ENCODE data around the gene ALKBH2.

Gene ALKBH2
- total RNA-seq: 8.5 to 14.8 reads per million in 2 donors

DNA sequence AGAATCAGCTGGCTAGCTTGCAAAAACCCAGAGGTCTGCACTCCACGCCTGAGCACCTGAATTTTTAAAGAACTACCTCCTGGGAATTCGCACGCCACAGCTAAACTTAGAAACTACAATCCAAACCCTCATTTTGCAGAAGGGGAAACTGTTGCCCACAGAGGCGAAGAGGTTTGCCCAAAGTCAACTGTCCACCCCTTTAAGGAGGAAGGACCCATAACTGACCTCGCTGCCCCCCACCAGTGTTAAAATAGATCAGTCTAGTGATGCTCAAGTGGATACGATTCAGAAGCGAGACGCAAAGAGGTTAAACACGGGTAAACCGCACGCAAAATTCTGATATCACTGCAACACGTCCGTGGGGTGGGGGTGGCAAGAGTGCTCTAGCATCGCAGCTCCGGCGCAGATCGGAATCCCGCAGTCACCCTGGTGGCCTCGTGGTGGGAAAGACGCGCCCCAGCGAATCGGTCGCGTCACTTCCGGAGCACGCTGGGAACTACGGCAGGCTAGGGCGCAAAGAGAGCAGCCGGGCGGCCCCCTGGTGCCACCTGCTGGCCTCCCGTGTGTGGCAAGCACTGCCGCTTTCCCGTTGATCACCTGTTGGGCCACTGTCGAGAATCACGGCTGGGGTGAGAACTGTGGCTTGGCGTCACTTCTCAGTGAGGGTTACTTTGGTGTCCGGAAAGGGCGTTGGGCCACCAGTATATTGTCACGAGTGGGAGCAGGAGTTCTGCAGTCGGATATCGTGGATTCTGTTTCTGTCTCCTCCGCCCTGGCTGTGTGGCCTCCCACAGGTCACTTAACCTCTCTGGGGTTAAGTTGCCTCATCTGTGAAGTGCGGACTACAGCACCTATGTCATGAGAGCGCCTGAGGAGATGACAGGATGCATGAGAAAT is at the start of gene ALKBH2:
Gene ALKBH2, minus strand, starts transcription at position 451 of the 897 bp plus-strand sequence. CDS start 686 bp downstream, outside the sequence.
- peak; percentile 93 for DNase-seq

DNA sequence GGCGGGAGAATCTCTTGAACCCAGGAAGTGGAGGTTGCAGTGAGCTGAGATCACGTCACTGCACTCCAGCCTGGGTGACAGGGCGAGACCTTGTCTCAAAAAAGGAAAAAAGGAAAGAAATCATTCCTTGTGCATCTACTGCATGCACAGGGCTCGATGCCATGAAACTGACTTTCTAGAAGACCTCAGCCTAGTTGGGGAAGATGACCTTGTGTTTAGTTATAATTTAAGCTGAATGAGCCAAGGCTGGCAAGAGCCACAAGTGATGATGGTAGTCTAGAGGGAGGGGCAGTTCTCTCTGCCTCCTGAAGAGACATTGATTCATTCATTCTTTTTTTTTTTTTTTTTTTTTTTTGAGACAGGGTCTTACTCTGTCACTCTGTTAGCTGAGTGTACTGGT is 47.3 kb upstream of the ALKBH2 start:
- no peak for DNase-seq

DNA sequence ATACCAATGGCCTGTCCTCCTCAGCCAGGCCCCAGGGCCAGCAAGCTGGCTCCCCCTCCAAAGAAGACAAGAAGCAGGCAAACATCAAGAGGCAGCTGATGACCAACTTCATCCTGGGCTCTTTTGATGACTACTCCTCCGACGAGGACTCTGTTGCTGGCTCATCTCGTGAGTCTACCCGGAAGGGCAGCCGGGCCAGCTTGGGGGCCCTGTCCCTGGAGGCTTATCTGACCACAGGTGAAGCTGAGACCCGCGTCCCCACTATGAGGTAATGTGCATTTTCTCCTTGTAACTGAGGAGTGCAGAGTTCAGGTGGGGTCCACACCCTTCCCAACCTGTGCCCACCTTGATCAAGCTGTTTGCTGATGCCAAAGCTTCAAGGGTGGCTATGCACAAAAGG is 46.5 kb upstream of the ALKBH2 start:
- DNase-seq: no peak

DNA sequence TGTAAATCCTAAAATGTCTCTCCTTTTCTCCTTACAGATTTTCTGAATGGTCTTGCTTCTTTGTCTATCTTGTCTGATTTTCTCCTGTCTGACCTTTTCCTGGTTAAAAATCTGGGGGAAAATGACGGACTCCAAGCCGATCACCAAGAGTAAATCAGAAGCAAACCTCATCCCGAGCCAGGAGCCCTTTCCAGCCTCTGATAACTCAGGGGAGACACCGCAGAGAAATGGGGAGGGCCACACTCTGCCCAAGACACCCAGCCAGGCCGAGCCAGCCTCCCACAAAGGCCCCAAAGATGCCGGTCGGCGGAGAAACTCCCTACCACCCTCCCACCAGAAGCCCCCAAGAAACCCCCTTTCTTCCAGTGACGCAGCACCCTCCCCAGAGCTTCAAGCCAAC is 46.1 kb upstream of the ALKBH2 start:
- no peak for DNase-seq

DNA sequence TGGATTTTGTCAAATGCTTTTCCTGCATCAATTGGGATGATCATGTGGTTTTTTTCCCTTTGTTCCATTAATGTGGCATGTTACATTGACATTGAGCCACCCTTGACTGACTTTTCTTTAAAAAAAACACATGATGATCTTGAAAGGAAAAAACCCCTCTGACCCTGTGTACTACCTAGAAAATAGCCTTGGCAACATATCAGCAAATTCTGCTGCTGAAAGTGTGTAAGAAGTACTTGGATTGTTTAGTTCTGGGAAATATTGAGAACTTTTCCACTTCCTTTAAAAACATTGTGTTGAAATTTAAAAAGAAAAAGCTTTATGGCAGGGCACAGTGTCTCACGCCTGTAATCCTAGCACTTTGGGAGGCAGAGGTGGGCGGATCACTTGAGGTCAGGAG is 43.8 kb upstream of the ALKBH2 start:
- no peak for DNase-seq

DNA sequence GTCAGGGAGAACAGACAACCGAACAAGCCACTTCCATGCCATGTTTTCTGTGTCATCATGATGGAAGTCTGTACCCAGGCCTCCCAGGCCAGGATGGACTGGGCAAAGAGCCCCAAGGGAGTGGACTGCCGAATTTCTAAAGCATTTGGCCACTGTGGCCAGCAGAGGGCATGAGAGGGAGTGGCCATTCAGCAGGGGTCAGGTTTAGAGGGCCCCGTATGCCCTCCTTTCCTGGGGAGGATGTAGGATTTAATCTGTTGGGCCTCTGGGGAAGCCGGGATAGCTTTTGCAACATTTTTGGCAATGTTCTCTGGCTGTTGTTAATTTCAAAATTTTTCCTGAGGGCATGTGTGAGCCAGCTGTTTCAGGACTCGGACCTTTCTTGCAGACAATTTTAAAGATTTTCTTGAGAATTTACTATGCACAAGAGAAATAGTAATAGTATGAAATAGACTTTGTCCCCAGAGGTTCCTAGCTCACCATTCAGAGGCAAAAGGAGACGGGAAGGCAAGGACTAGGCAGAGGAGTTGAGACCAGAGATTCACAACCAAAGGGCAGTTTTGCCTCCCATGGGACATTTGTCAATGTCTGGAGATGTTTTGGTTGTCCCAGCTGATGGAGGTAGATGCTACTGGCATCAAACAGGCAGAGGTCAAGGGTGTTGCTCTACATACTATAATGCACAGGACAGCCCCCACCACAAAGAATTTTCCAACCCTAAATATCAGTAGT is 41.1 kb upstream of the ALKBH2 start:
- no peak for DNase-seq

DNA sequence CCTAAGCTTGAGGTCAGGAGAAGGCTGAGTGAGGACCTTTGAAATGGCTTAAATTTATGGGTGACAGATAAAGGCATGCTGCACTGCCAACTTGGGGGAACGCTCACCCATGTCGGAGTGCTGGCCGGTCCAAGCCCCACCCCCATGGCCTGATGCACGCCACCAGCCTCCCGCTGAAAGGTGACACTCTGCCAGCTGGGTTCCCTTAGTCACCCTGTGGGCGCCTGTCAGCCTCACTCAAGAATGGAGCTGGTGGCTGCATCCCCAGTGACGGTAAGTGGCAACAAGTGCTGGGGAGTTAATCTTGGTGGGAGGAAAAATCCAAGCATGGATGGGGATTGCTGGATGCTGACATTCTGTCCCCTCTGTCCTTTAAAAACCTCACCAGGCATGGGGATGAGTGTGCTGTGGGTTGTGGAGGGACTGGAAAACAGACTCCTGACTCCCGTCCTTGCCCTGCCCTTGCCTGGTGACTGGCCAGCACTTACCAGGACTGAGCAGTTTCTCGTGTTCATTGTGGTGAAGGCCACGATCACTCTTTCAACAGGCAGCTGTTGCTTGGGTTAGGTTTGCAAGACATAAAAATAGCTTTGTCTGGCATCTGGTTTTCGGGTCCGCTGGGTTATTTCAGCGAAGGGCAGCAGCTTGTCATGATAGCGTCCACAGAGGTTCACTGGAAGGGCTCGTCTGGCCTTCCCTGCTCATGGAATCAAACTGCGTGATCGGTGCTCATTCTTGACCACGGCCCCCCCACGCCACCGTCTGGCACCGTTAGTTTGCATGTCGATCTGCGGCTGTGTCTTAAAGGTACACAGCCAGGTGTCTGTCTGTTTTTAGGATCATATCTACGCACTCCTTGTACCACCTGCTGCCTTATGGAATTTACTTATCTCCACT is 38.1 kb upstream of the ALKBH2 start:
- DNase-seq: no peak

DNA sequence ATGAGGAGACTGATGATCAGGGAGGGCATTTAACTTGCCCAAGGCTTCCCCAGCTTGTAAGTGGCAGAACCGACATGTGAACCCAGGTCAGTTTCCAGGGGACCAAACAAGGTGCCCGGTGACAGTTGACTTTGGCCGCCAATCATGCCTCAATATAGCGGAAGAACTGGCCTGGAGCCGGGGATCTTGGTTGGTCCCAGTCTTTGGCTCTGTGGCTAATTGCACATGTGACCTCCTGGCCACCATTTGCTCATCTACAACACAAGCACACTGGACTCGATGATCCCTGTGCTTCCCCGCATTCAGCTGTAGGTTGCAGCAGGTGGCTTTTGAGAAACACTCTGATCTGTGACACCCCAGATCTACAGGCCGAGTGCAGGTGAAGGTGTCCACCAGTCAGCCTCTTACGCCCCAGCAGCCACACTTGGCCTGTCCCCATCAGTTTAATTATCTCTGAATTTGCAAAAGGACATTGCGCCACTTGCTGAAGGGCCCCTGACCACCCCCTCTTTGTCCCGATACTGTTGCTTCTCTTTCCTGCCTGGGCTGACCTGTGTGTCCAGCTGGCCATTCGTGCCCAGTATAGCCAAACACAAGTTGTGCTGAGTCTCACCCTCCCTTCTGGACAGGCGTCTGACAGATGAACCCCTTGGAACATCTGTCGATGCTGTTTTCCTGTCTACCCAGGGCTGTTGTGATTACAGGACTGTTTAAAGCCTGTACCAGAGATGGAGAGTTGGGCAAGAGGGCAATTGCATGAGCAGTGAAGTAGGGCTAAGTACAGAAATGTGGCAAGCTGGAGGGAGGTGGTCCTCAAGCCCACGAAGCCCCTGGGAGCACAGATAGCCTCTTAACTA is 37.3 kb upstream of the ALKBH2 start:
- DNase-seq: no peak

DNA sequence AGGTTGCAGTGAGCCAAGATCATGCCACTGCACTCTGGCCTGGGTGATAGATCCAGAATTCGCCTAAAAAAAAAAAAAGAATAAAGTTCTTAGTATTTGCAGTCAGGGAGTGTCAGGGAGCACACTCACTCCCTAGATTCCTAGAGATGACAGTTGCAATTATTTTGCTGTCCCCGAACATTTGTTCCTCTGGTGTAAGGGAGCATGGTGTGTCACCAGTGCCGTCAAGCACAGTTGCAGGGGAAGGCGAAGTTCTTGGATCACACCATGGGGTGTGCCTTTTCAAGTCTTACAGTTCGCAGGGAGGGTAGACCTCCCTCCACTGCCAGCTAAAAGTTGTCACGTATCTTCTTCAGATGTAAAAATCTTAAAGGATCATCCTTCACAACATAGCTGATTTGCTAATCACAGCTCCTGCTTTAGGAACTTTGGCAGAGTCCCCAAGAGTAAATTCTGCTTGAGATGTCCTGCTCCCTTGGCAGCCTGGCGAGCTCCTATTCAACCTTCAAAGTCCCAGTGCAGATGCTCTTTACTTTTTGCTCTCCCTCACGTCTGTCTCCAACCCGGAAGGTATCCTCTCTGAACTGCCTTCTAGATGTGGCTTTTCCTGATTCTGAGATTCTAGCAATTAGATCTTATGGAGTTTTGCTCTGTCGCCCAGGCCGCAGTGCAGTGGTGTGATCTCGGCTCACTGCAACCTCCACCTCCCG is 34.4 kb upstream of the ALKBH2 start:
- no peak for DNase-seq

DNA sequence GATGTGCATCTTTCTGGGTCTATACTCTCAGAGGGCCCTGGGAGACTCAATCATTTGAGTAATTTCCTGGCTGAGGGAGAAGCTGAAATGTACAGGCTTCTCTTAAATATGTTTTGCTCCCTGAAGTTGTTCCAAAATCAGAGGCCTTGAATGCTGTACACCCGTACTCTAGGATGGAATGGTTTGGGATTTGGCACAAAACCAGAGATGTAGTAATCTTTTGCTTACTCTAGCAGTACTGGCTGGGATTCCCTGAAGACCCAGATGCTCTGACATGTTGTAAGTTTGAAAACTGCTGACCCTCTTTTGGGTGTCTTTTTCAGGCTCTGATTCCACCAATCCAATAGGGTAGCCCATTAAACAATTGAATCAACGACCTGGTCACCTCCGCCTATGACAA is 33.5 kb upstream of the ALKBH2 start:
- no peak for DNase-seq

DNA sequence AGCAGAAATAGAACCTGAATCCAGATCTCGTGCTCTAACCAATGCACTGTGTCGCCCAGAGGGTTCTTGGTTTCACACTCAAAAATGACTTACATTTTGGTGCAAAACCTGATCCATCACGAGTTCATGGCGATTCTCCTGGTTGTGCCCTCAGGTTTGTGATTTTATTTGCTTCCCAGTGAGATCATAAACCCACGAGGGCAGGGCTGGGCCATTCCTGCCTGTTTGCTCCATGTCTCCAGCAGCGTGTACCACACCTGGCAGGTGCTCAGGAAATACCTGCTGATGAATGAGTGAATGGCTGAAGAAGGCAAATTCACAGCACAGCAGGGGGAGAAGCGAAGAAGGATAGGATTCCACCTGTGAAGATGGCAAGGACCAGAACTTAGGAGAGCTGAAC is 32.5 kb upstream of the ALKBH2 start:
- DNase-seq: no peak

DNA sequence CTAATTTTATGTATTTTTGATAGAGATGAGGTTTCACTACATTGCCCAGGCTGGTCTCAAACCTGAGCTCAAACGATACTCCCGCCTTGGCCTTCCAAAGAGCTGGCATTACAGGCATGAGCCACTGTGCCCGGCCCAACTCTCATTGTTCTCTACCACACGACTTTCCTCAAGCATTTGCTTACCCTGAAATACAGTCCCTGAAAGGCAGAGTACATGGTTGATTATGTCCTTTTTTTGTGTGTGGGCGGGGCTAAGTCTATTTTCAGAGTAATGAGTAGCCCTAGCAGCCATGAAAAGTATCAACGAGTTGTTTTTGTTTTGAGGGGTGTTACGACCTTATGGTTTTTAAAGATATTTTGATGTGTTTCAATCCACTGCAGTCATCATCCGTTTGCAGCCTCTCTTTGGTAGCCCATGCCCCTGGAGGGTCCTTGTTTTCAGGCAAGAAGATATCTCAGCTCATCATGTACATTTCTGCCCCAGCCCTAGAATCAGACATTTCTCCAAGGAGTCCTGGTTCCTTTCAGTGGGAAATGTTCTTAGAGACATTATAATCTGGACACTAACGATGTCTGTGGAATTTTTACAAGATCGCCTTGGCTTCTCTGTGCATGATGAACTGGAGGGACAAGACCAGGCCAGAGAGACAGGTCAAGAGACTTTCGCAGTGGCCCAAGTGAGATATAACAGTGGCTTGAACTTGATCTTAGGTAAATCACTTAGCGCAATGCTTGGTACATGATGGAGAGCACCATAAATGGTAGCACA is 31.8 kb upstream of the ALKBH2 start:
- no peak for DNase-seq

DNA sequence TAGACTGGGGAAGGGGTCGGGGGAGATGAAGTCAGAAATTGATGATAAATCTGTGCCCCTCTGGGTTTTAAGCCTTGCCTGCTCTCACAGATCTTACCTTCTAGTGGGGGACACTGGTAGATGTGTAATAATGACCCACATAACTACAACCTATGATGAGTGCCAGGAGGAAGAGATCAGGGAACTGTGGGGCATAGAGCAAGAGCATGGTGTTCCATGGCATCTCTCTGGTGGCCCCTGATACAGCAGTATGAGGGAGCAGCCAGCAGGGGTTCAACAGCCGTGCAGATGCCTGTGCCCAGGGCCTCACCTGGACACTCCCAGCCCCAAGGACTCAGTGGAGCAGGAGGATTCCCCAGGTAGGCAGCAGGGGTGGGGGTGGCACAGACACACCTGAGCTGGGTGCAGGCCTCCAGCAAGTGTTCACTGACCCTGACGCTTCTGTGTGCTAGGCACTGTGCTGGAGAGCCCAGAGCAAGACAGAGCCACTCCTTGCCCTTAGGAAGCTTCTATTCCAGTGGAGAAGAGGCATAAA is 28.1 kb upstream of the ALKBH2 start:
- DNase-seq: no peak

DNA sequence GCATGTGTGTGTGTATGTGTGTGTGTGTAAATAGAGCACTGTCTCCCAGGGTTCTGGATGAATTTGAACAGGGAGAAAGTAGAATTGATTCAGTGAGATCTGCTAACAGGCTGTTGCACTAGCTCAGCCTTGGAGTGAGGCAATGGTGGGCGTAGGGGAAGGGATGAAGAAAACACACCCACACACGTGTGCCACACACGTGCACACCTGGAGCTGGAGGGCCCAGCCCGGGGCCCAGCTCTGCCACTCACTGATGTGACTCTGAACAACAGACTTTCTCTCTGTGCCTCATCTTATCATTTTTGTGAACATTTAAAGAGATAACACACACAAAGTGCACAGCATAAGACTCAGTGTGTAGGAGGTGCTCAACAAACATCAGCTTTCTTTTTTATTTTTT is 27.3 kb upstream of the ALKBH2 start:
- DNase-seq: no peak

DNA sequence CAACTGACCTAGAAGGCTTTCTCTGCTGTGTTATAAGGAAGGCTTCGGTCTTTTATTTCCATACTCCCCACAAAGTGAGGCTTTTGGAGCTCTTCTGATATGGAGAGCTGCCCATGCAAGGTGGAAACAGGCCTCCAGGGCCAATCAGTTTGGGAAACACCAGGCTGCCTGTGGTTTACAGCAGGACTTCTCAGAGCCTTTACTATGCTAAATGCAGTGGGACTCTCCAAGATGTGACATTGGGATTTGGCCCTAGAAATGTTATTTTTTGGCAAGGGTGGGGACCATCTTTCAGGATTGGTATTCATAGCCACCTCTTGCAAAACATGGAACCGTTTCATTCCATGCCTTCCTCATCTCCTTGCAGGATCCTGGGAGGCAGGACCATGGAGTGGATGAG is 26.8 kb upstream of the ALKBH2 start:
- no peak for DNase-seq

DNA sequence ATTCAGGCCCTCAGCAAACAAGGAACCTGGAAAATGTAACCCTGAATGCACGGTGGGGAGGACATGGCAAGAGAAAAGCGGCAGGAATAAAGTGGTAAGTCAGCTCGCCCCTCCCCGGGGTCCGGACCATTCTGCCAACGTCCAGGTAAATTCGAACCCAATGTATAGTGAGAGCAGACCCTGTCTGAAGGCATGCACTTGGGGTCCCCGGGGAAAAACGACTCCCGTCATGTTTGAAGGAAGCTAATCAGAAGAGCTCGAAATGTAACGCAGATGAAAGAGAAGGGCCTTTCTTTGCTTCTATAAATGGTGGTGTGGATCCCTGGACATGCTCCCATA is 23.3 kb upstream of the ALKBH2 start:
- no peak for DNase-seq

DNA sequence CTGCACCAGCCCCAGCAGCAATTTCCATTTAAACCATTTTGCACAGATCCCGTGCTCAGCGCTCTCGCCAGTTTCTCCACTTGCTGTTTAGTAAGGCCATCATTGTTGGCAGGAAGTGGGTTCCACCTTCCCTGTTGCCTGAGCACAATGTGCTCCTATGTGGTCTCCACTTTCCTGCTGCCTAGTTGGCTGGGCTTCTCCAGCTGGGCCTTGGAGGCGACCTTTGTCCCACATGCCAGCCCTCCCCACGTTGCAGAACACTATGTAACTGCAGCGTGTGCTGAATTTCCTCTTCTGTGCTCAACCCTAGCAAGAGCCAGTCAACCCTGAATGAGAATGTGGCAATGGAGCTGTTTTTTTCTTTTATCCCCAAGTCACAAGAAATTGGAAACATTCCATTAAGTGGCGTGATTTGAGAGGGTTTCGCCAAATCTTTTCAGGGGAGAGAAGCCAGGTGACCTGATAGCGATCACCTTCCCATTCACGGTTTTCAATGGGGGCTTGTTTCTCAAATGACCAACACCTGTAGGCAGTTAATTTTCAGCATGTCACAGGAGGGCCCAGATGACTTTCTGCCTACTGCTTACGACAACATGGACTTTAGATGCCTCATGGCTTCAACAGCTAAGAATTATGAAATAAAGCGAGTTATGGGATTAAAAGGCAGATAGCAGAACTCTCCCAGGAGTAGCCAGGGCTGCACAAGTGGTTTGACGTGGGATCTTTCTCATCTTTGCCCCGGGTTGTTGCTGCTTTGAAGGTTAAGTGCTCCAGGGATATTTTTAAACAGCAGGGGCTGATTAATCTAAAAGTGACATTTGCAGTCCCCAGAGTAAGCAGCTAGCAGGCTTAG is 22.7 kb upstream of the ALKBH2 start, which contains the start of gene ACACB:
Gene ACACB, plus strand, starts transcription at position 830 of the 853 bp plus-strand sequence. CDS start 22,819 bp downstream, outside the sequence.
- no peak for DNase-seq

DNA sequence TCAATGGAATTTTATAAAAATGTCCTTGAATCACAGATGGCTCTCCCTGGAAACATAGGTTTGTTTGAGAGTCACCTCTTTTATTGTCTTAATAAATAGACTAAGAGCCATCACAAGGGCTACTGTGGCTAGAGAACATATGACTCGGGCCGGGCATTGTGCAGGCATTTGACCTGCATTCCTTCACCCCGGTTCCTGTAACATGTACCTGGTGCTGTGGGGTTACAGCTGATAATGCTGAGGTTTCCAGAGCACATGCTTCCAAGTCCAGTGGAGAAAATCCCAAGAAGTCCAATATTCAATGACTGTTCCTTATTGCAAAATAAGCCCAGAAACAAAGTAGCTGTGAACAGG is 22.1 kb upstream of the ALKBH2 start:
- DNase-seq: no peak

DNA sequence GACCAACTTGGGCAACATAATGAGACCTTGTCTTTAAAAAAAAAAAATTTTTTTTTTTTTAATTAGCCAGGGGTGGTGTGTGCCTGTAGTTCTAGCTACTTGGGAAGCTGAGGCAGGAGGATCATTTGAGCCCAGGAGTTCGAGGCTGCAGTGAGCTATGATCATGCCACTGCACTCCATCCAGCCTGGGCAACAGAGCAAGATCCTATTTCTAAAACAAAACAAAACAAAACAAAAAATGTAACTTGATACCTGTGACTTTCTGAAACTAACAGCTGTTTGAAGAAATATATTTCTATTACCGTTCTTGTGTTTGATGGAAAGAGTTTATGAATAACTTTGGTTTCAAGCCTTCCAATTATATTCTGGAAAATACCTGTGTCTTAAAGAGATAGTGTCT is 21.4 kb upstream of the ALKBH2 start:
- DNase-seq: no peak
